Measurements from ENCODE around the gene CAMK2B.

GRCh38 chr7:44275146-44275545, 50.2 kb downstream of the CAMK2B start:
- no peak for TF ChIP-seq POLR2A (IDR thresholded peaks at IDR 0.05; ENCODE audit: low read depth)
- TF ChIP-seq, protein P1, sequence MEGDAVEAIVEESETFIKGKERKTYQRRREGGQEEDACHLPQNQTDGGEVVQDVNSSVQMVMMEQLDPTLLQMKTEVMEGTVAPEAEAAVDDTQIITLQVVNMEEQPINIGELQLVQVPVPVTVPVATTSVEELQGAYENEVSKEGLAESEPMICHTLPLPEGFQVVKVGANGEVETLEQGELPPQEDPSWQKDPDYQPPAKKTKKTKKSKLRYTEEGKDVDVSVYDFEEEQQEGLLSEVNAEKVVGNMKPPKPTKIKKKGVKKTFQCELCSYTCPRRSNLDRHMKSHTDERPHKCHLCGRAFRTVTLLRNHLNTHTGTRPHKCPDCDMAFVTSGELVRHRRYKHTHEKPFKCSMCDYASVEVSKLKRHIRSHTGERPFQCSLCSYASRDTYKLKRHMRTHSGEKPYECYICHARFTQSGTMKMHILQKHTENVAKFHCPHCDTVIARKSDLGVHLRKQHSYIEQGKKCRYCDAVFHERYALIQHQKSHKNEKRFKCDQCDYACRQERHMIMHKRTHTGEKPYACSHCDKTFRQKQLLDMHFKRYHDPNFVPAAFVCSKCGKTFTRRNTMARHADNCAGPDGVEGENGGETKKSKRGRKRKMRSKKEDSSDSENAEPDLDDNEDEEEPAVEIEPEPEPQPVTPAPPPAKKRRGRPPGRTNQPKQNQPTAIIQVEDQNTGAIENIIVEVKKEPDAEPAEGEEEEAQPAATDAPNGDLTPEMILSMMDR (IDR thresholded peaks at IDR 0.05) = no peak
